ENCODE measurements around the gene LIN7B.

DNA sequence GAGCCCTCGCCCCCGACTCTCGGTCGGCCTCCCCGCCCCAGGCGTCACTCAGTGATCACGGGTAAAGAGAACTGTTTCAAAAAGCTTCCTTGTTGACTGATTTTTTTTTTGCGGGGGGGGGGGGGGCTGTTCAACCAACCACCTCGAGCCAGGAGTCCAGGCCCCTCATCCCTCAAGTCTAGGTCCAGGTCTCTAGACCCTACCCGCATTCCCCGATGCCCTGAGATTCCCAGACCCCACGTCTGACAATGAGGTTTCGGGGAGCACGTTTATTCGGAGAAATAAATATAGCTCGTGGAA lies 36.7 kb downstream of the LIN7B start:
- TF ChIP-seq, protein P1, sequence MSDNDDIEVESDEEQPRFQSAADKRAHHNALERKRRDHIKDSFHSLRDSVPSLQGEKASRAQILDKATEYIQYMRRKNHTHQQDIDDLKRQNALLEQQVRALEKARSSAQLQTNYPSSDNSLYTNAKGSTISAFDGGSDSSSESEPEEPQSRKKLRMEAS (CRISPR knock-in tag; IDR thresholded peaks at IDR 0.05) = no peak
- no peak for TF ChIP-seq KAT7 (CRISPR knock-in tag; IDR thresholded peaks at IDR 0.05; ENCODE audit: borderline replicate concordance)
- TF ChIP-seq, protein P2, sequence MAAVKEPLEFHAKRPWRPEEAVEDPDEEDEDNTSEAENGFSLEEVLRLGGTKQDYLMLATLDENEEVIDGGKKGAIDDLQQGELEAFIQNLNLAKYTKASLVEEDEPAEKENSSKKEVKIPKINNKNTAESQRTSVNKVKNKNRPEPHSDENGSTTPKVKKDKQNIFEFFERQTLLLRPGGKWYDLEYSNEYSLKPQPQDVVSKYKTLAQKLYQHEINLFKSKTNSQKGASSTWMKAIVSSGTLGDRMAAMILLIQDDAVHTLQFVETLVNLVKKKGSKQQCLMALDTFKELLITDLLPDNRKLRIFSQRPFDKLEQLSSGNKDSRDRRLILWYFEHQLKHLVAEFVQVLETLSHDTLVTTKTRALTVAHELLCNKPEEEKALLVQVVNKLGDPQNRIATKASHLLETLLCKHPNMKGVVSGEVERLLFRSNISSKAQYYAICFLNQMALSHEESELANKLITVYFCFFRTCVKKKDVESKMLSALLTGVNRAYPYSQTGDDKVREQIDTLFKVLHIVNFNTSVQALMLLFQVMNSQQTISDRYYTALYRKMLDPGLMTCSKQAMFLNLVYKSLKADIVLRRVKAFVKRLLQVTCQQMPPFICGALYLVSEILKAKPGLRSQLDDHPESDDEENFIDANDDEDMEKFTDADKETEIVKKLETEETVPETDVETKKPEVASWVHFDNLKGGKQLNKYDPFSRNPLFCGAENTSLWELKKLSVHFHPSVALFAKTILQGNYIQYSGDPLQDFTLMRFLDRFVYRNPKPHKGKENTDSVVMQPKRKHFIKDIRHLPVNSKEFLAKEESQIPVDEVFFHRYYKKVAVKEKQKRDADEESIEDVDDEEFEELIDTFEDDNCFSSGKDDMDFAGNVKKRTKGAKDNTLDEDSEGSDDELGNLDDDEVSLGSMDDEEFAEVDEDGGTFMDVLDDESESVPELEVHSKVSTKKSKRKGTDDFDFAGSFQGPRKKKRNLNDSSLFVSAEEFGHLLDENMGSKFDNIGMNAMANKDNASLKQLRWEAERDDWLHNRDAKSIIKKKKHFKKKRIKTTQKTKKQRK (IDR thresholded peaks at IDR 0.05; ENCODE audit: borderline replicate concordance, low read depth, low read length) = no peak
- TF ChIP-seq ELF2 (CRISPR knock-in tag; IDR thresholded peaks at IDR 0.05) = no peak
- TF ChIP-seq LEF1 (IDR thresholded peaks at IDR 0.05) = no peak
- TF ChIP-seq MYC (IDR thresholded peaks at IDR 0.05; ENCODE audit: low read depth, low read length) = no peak
- TF ChIP-seq MYC (CRISPR knock-in tag; IDR thresholded peaks at IDR 0.05; ENCODE audit: borderline replicate concordance, low read depth) = no peak
- TF ChIP-seq GTF2F1 (IDR thresholded peaks at IDR 0.05; ENCODE audit: low read depth, low read length) = no peak
- TF ChIP-seq, protein P3, sequence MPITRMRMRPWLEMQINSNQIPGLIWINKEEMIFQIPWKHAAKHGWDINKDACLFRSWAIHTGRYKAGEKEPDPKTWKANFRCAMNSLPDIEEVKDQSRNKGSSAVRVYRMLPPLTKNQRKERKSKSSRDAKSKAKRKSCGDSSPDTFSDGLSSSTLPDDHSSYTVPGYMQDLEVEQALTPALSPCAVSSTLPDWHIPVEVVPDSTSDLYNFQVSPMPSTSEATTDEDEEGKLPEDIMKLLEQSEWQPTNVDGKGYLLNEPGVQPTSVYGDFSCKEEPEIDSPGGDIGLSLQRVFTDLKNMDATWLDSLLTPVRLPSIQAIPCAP (CRISPR knock-in tag; IDR thresholded peaks at IDR 0.05; ENCODE audit: borderline replicate concordance) = no peak
